Measurements from ENCODE around the gene TTLL13.

TTLL13 gene

GRCh38 chr15:90239371-90239770 lies 10.0 kb upstream of the TTLL13 start:
- TF ChIP-seq CTCF (IDR thresholded peaks at IDR 0.05; ENCODE audit: insufficient read depth, low read depth, low read length, missing control alignments): no peak
- DNase-seq (ENCODE audit: low read depth): no peak
- no peak overlapping the region for H3K4me3 ChIP-seq (ENCODE audit: low read length)

GRCh38 chr15:90240856-90241255 lies 8.5 kb upstream of the TTLL13 start:
- TF ChIP-seq CTCF (IDR thresholded peaks at IDR 0.05; ENCODE audit: insufficient read depth, low read depth, low read length, missing control alignments): no peak
- DNase-seq (ENCODE audit: low read depth): no peak
- no peak overlapping the region for H3K4me3 ChIP-seq (ENCODE audit: low read length)

- DNase-seq (ENCODE audit: low read depth): no peak
- TF ChIP-seq CTCF (IDR thresholded peaks at IDR 0.05; ENCODE audit: insufficient read depth, low read depth, low read length, missing control alignments): no peak
- H3K4me3 ChIP-seq (ENCODE audit: low read length): no peak overlapping the region
These were observed 7.8 kb upstream of the TTLL13 start for GRCh38 chr15:90241343-90242192.

GRCh38 chr15:90243943-90244639 lies 5.3 kb upstream of the TTLL13 start:
- no peak overlapping the region for H3K4me3 ChIP-seq (ENCODE audit: low read length)
- TF ChIP-seq CTCF (IDR thresholded peaks at IDR 0.05; ENCODE audit: insufficient read depth, low read depth, low read length, missing control alignments): no peak

GRCh38 chr15:90248789-90249202 lies 560 bp upstream of the TTLL13 start:
- TF ChIP-seq CTCF (IDR thresholded peaks at IDR 0.05; ENCODE audit: insufficient read depth, low read depth, low read length, missing control alignments): no peak
- no peak for DNase-seq (ENCODE audit: low read depth)
- H3K4me3 ChIP-seq (ENCODE audit: low read length): no peak overlapping the region

More at GRCh38 chr15:90243943-90244639, 5.3 kb upstream of the TTLL13 start:
- no peak for DNase-seq (ENCODE audit: low read depth)

GRCh38 chr15:90257776-90258175 lies 8.4 kb downstream of the TTLL13 start:
- no peak for DNase-seq (ENCODE audit: low read depth)
- no peak for TF ChIP-seq CTCF (IDR thresholded peaks at IDR 0.05; ENCODE audit: insufficient read depth, low read depth, low read length, missing control alignments)
- H3K4me3 ChIP-seq (ENCODE audit: low read length): no peak overlapping the region
